ENCODE measurements around the gene FSTL5. TPM values are rescaled to one million over a fixed set of nuclear protein-coding genes. Genes with fewer than 3 reads are reported as not detected.

FSTL5 gene
- total RNA-seq, 1 experiment from 2014 or later: not detected

DNA sequence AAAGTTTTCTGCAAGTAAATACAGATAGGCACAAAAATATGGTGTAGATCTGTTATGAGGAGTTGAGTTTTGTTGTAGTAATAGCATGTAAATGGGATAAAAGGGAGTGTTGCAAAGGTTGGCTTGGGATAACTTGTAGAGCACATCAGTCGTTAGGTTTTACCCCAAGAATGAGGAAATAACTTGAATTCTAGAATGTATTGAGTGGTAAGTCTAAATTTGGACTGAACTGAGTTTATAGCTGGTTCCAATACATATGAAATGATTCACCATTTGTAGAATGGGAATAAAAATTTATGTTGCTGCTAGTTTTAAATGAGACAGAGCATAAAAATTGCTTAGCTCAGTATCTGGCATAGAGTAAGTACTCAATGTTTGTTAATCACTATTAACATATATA is 719.2 kb downstream of the FSTL5 start:
- ChIA-PET RAD21 (ENCODE audit: low non-redundant PET in 1 of 2, low total read pairs in 2 of 2, uncharacterized antibody in 2 of 2, unreplicated experiment in 2 of 2) (no interaction called here), CTCF (no interaction called here), POLR2A (interaction anchor here (0.6 kb wide), 1 partner anchor 17 kb away, joined by 4 read pairs; no protein-coding TSS in a partner anchor)
- TF ChIP-seq ZNF274 (IDR thresholded peaks at IDR 0.05; ENCODE audit: low read depth, low read length): no peak
- no peak for TF ChIP-seq EZH2phosphoT487 (IDR thresholded peaks at IDR 0.05; ENCODE audit: borderline replicate concordance)
- TF ChIP-seq EZH2 (IDR thresholded peaks at IDR 0.05): no peak
- TF ChIP-seq, protein P1, sequence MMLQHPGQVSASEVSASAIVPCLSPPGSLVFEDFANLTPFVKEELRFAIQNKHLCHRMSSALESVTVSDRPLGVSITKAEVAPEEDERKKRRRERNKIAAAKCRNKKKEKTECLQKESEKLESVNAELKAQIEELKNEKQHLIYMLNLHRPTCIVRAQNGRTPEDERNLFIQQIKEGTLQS (IDR thresholded peaks at IDR 0.05): no peak
- TF ChIP-seq, protein P2, sequence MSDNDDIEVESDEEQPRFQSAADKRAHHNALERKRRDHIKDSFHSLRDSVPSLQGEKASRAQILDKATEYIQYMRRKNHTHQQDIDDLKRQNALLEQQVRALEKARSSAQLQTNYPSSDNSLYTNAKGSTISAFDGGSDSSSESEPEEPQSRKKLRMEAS (IDR thresholded peaks at IDR 0.05): no peak
- no peak for TF ChIP-seq YY1 (IDR thresholded peaks at IDR 0.05; ENCODE audit: extremely low read depth, insufficient replicate concordance, low read depth, low read length)
- Histone ChIP-seq H3K4me1 (ENCODE audit: control insufficient read depth in 1 of 2, insufficient read depth in 2 of 2, low read length in 2 of 2) (no peaks in the 10 kb centered on the region), H3K79me2 (ENCODE audit: insufficient read depth, low read length) (no peaks in the 10 kb centered on the region), H3K27me3 (ENCODE audit: insufficient read depth, low read length) (no peaks in the 10 kb centered on the region), H3K4me3 (replicated peaks in 1 of 2; ENCODE audit: low read depth in 1 of 2, low read length in 2 of 2) (no peak overlapping the region), H3K9me2 (ENCODE audit: insufficient read depth) (no peaks in the 10 kb centered on the region), H2AFZ (ENCODE audit: low read depth, low read length, poor library complexity, severe bottlenecking) (no peak overlapping the region), H3K9me3 (ENCODE audit: control insufficient read depth in 1 of 2, insufficient read depth in 1 of 2, low read depth in 1 of 2, low read length in 2 of 2) (no peaks in the 10 kb centered on the region), H3K4me2 (ENCODE audit: low read length) (no peak overlapping the region), H3K9ac (ENCODE audit: low read length) (no peak overlapping the region), H3K36me3 (ENCODE audit: control insufficient read depth in 1 of 2, insufficient read depth in 2 of 2, low read length in 2 of 2) (no peaks in the 10 kb centered on the region), H4K20me1 (ENCODE audit: insufficient read depth) (no peaks in the 10 kb centered on the region), H3K27ac (ENCODE audit: low read depth, low read length) (no peak overlapping the region)
- no TSS peak for BruUV-seq (replicated peaks)
- no peak for ATAC-seq
- no peak for DNase-seq (ENCODE audit: low read depth, low spot score)
- intact Hi-C loops (cut with micrococcal nuclease): no loop called here

DNA sequence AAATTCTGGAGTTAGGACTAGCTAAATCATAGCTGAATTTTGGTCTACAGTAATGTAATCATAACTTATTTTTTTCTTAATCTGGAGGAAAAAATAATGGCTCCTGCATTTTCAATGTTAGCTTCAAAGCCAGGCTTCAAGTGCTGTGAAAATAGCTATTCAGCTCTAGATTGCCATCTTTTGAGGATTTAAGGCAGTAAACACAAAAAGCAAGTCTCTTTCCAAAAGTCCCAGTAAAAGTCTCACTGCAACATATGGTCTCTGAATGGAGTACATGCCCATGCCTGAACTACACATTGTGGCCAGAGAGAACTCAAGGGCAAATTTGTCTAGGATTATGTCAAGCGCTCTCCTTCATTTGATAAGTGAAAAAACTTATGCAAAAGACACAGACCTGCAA is 720.9 kb downstream of the FSTL5 start:
- Histone ChIP-seq H4K20me1 (ENCODE audit: insufficient read depth) (no peaks in the 10 kb centered on the region), H2AFZ (ENCODE audit: low read depth, low read length, poor library complexity, severe bottlenecking) (no peak overlapping the region), H3K27me3 (ENCODE audit: insufficient read depth, low read length) (no peaks in the 10 kb centered on the region), H3K4me2 (ENCODE audit: low read length) (no peak overlapping the region), H3K79me2 (ENCODE audit: insufficient read depth, low read length) (no peaks in the 10 kb centered on the region), H3K36me3 (ENCODE audit: control insufficient read depth in 1 of 2, insufficient read depth in 2 of 2, low read length in 2 of 2) (no peaks in the 10 kb centered on the region), H3K9me2 (ENCODE audit: insufficient read depth) (no peaks in the 10 kb centered on the region), H3K9ac (ENCODE audit: low read length) (no peak overlapping the region), H3K4me1 (ENCODE audit: control insufficient read depth in 1 of 2, insufficient read depth in 2 of 2, low read length in 2 of 2) (no peaks in the 10 kb centered on the region), H3K9me3 (ENCODE audit: control insufficient read depth in 1 of 2, insufficient read depth in 1 of 2, low read depth in 1 of 2, low read length in 2 of 2) (no peaks in the 10 kb centered on the region), H3K4me3 (replicated peaks in 1 of 2; ENCODE audit: low read depth in 1 of 2, low read length in 2 of 2) (no peak overlapping the region), H3K27ac (ENCODE audit: low read depth, low read length) (no peak overlapping the region)
- no TSS peak for BruUV-seq (replicated peaks)
- ATAC-seq (no peak), DNase-seq (ENCODE audit: low read depth, low spot score) (no peak)
- no peak for TF ChIP-seq SIN3A (IDR thresholded peaks at IDR 0.05; ENCODE audit: low read depth)
- 0 out of 2 replicates have a peak, but pooled peaks have one; percentile 10 for TF ChIP-seq RAD21 (IDR thresholded peaks at IDR 0.05; ENCODE audit: low read depth)
- intact Hi-C loops (cut with micrococcal nuclease): no loop called here
- ChIA-PET RAD21 (ENCODE audit: low non-redundant PET in 1 of 2, low total read pairs in 2 of 2, uncharacterized antibody in 2 of 2, unreplicated experiment in 2 of 2) (no interaction called here), CTCF (no interaction called here), POLR2A (no interaction called here)
